Measurements from ENCODE around the gene NENF.
"Not testable (repeated sequence)": the region's sequence is repeated elsewhere in the genome, so short reads cannot be mapped to it uniquely, and the experiment has no call there.

NENF gene

DNA sequence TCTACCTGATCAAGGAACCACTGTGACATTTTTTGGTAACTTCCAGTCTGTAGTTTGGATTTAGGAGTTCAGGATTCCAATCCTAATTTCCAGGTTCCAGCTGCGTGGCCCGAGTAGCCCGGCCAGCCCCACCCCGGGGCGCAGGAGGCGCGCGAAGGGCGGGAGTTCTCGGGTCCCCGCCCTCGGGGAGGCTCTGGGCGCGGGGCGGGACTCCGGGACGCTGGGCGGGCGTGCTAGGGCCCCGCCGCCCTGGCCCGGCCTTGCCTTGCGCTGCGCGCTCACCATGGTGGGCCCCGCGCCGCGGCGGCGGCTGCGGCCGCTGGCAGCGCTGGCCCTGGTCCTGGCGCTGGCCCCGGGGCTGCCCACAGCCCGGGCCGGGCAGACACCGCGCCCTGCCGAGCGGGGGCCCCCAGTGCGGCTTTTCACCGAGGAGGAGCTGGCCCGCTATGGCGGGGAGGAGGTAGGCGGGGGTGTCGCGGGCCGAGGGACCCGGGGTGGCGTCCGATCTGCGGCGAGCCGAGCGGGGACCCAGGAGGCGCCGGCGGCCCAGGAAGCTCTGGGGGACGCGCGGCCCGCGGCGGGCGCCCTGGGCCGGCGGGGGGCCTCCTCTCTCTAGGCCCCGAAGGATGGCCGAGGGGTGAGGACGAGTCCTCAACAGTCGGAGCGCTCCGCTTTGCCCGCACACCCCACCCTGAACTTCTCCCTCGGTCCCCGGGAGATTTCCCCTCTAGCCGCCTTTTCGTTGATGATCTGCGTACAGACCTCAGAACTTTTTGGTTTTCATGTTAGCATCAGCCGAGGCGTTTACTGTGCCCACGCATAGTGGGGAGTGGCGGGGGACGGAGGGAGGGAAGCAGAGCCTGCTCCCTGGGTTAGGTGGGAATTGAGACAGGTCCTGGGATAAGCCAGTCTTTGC, at the start of gene NENF:
Gene NENF (plus strand): TSS at position 260 of the 916 bp plus-strand sequence. CDS start 24 bp downstream, at position 284.
- DNase-seq = peak; percentile 83

DNA sequence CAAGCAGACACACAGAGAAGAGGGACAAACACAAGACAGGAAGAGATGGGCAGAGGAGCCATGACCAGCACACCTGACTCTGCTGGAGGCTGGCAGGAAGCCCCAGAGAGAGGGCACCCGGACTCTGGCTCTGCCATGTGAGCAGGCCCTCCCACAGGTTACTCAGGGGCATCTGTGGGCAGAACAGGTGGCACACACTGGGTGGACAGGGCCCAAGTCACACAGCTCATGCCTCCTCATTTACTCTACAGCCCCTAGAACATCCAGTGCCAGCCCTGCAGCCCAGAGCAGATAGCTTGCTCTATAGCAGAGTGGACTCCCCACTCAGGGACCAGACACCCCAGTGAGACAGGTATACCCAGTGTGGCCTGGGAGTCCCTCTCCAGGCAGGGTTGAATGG, 46.7 kb upstream of the NENF start:
- DNase-seq = no peak

DNA sequence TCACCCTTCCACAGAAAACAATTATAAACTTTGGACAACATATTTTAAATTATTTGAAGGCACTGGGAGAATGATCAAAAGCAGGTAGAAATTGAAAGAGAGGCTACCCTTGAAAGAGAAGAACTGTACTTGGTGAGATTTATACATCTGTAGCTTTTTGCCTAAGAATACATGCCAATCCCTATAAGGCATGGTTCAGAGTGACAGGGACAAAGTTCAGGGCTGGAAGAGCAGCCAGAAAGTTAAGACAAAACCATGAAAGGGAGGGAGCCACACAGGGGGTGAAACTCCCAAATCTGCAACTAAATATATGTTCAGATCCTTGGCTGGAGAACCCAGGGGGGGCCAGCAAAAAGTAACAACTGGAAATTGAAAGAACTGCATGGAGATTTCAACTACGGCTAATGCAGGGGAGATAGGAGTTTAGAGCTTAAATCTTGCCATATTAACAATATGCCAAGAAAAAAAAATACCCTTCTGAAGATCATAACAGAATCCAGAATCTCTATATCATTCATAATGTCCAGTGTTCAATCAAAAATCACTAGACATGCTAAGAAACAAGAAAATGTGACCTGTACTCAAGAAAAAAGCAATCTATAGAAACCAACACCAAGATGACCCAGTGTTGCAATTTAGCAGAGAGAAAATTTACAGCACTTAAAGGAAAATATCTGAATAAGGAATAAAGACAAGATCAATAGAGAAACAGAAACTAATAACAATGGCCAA, 43.6 kb upstream of the NENF start:
- DNase-seq = no peak

DNA sequence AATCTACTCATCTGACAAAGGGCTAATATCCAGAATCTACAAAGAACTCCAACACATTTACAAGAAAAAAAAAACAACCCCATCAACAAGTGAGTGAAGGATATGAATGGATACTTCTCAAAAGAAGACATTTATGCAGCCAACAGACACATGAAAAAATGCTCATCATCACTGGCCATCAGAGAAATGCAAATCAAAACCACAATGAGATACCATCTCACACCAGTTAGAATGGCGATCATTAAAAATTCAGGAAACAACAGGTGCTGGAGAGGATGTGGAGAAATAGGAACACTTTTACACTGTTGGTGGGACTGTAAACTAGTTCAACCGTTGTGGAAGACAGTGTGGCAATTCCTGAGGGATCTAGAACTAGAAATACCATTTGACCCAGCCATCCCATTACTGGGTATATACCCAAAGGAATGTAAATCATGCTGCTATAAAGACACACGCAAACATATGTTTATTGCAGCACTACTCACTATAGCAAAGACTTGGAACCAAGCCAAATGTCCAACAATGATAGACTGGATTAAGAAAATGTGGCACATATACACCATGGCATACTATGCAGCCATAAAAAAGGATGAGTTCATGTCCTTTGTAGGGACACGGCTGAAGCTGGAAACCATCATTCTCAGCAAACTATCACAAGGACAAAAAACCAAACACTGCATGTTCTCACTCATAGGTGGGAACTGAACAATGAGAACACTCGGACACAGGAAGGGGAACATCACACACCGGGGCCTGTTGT, 36.9 kb upstream of the NENF start:
- not testable (repeated sequence) for DNase-seq

DNA sequence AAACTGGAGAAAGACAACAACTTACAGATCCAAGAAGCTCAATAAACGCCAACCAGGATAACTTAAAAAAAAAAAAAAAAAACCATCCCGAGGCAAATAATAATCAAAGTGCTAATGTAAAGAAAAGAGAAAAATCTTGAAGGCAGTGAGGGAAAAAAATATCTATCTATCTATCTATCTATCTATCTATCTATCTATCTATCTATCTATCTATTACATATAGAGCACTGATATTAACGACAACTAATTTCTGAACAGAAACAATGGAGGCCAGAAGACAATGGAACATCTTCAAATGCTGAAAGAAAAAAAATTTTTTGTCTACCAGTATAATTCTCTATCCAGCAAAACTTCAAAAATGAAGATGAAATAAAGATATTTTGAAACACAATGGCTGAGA, 36.1 kb upstream of the NENF start:
- no peak for DNase-seq

DNA sequence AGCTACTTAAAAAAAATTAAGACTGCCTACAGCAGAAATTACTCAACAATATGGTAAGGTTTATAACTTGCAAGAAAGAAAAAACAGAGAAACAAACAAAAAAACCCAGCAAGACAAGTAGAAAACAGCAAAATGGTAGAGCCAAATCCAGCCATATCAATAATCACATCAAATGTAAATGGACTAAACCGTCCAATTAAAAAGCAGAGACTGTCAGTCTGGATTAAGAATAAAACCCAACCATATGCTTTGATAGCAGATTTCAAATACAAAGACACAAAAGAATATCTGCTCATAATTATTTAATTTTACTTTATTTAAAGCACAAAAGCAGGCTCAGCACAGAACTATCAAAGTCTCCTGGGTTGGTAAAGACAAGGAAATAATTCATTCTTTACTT, 35.5 kb upstream of the NENF start:
- no peak for DNase-seq

- DNase-seq = no peak
Measured at GRCh38 chr1:212401042-212401441, 31.7 kb upstream of the NENF start.

- peak; percentile 65 for DNase-seq
Measured at GRCh38 chr1:212401838-212402582, 30.7 kb upstream of the NENF start.

GRCh38 chr1:212402666-212403321, 29.9 kb upstream of the NENF start:
- no peak for DNase-seq

DNA sequence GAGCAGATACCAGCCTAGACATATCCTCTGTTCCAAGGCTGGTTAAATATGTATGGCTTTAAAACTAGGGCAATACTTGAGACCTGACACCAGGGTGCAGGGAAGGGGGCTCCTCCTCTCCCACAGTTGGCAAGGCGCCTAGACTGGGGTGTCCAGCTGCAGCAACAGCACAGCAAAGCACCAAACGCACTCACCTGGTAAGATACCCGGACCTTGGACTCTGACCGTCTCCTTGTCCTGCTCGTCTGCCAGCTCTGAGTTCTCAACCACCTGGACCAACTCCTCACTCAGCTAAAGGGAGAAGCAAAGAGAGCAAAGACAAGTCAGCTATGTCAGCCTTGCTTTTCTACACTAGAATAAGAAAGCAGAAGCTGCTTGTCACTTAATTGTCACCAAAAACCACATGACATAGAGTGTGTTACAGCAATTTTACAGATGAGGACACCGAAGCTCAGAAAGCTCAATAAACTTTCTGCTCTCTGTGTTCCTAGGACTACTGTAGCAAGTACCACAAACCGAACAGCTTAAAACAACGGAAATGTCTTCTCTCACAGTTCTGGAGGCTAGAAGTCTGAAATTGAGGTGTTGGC, 22.4 kb upstream of the NENF start:
- DNase-seq = no peak

DNA sequence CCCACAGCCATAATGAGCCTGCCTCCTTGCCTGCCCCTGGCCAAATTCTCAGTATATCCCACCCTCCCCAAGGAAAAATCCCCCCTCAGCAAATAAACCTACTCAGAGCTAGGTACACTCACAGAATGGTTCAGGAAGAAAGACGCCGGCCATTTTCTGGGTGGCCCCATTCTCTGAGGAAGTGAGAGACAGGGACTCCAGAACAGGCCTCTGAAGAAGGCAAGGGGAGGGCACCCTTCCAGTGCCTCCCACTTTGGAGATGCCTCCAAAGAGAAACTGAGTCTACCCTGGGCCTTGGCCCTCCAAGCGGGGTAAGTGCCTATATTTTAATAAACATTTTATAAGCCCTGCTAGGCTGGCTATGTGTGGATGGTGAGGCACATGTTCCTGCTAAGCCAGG, 20.3 kb upstream of the NENF start:
- DNase-seq = no peak

- no peak for DNase-seq
Measured at GRCh38 chr1:212413902-212414327, 18.8 kb upstream of the NENF start.

DNA sequence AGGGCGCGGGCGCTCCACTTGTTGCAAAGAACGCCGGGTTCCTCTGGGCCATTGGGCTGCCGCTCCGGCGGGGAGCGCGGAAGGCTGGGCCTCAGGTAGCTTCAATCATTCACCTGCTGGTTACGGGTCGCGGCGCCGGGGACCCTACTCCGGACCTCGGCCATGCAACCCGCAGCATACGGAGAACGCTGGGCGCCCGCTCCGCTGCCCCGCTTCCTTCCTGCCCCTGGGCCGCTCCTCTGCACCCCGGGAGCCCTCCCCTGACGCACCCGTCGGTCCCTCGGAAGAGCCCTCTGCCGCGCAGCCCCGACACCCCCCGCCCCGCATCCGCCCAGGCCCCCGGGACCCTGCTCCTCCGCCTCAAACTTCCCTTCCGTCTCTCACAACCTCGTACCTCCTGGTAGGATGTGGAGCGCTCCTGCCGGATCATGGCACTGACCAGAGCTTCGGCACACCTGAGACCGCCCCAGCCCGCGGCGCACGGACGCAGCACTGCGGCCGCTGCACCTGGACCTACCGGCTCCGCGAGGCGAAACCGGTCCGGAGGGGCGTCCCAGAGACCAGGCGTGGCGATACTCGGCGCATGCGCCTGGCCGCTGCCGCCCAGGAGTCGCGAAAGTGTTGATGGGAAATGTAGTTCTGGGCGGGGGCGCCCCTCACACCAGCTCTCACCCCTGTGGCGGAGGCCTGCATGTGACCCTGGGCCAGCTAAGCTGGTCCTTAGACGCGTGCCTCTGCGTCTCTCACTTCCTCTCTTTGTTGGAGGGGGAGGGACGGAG, 18.2 kb upstream of the NENF start, which contains the start of gene PACC1:
Gene PACC1 (minus strand): TSS at position 559 of the 779 bp plus-strand sequence. CDS start 129 bp downstream, at position 430.
- DNase-seq = peak; percentile 85

GRCh38 chr1:212415107-212415841, 17.4 kb upstream of the NENF start:
- no peak for DNase-seq

- no peak for DNase-seq
Measured at GRCh38 chr1:212421165-212421564, 11.6 kb upstream of the NENF start.

- no peak for DNase-seq
Measured at GRCh38 chr1:212423879-212424278, 8.8 kb upstream of the NENF start.

GRCh38 chr1:212428496-212428895, 4.2 kb upstream of the NENF start:
- DNase-seq = no peak

DNA sequence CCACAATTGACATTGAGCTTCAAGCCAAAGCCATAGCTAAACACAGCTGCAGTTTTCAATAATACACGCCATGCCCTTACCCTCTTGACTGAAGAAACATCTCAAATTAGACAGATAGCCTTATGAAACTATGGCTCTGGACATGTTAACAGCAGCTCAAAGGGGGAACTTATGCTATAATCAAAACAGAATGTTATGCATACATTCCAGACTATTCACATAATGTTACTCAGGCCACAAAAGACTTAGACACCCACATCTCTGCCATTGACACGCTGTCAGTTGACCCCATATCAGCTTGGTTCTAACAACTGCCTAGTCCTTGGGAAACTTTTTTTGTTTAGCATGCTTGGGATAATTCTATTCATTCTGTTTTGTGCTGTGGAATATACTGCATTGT, 2.3 kb upstream of the NENF start:
- peak; percentile 64 for DNase-seq

DNA sequence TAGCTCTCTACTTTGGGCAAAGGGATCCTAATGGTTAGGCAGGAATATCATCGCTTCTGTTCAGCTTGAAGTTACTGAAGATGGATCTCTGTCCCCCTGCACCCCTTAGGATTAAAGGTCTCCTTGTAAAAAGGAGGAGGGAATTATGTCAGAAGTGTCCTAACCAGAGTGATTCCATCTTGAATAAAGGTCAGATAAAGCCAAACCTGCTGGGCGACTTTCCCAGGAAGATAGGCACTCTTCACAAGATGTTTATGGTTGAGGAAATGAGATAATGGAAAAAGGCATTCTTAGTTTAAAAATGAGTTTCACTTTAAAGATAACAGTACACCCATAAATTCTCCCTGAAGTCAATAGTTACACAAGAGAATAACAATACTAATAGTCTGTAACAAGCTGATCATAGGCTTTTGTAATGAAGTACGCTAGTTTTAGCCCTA, 1.7 kb upstream of the NENF start:
- DNase-seq = no peak

DNA sequence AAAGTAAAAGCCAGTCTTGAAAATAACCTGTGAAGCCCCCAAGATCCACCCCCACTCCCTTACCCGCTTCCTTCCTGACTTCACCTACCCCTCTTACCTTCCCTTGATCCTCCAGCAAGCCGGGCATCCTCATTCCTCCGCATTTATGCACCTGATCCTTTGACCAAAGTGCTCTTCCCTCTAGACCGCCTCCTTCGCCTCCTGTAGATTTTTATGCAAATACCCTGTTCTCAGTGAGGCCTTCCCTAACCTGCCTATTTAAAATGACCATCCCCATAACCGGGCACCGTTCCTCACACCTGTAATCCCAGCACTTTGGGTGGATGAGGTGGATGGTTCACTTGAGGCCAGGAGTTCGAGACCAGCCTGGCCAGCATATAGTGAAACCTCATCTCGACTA, 1.1 kb upstream of the NENF start:
- DNase-seq = no peak

Measured in fibroblast of skin of right biceps (primary cell).